Fibroblast of pulmonary artery (primary cell): ENCODE measurements around the gene ORC4.

ENCODE experiments used
- DNase-seq: peaks from one replicate; pipeline ENCODE4 v3.0.0-alpha.2; 2010; ENCODE audit warnings: low read depth
- H3K4me3 ChIP-seq: replicated peaks from 2 replicates; pipeline ENCODE4 v1.5.1; 2011; ENCODE audit warnings: low read depth, mild to moderate bottlenecking, control low read depth, low read length, moderate library complexity
- TF ChIP-seq, protein P1 (sequence below): IDR thresholded peaks from 2 replicates; pipeline ENCODE4 v1.5.1; 2011; ENCODE audit warnings: mild to moderate bottlenecking, control low read depth, low read length, inconsistent platforms; ENCODE audit errors: missing control alignments

Gene ORC4

DNA sequence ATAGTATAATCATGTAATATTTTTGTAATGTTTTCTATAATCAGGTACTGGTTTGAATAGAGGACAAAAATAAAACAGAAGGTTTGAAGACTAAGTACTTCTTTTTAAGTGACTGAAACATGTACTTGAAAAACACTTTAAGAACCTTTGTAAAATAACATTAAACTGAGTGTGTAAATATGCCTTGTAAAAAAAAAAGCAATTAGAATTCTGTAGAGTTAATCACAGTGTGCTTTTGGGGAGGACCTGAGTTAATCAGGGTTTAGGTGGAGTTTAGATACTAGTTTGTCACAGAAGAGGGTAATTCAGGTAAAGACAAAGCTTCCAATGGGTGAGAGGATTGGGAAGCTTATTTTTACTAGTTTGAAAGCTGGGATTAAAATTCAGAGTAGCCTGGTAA, 10.6 kb upstream of the ORC4 start:
- TF ChIP-seq, protein P1, sequence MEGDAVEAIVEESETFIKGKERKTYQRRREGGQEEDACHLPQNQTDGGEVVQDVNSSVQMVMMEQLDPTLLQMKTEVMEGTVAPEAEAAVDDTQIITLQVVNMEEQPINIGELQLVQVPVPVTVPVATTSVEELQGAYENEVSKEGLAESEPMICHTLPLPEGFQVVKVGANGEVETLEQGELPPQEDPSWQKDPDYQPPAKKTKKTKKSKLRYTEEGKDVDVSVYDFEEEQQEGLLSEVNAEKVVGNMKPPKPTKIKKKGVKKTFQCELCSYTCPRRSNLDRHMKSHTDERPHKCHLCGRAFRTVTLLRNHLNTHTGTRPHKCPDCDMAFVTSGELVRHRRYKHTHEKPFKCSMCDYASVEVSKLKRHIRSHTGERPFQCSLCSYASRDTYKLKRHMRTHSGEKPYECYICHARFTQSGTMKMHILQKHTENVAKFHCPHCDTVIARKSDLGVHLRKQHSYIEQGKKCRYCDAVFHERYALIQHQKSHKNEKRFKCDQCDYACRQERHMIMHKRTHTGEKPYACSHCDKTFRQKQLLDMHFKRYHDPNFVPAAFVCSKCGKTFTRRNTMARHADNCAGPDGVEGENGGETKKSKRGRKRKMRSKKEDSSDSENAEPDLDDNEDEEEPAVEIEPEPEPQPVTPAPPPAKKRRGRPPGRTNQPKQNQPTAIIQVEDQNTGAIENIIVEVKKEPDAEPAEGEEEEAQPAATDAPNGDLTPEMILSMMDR: no peak
- H3K4me3 ChIP-seq: no peak overlapping the region
- no peak for DNase-seq

DNA sequence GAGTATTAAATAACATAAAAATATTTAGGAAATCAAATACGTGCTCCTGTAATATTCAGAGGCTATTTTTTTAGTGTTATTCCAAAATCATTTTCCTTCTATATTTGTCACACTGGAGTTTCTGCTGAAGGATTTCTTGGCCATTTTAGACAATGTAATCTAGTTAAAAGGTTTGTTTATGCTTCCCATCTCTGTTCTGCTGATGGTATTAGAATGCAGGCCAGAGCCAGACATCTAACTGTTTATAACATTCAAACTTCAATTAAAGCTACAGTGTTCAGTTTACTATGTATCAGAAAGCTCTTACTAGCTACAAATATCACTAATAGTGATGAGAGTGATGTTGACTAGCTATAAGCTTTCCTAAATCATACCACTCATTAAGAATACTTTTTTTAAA, 8.2 kb upstream of the ORC4 start:
- DNase-seq: no peak
- H3K4me3 ChIP-seq: no peak overlapping the region
- TF ChIP-seq, protein P1: no peak

DNA sequence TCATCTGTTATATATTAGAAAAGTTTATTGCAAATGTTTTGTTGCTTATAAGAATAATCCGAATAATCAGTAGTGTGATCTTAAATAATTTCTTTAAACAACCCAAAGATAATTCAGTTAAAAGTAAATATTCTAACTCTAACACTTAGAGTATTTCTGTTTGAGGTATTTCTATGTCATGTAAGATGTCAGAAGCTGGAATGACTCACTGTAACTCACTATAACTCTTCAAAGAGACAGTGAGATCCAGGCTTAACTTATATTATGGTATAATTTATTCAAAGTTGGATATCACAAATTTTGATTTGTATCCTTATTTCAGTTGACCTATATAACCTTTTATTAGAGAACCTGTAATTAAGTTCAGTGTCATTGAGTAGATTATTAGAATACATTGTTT, 7.3 kb upstream of the ORC4 start:
- H3K4me3 ChIP-seq: no peak overlapping the region
- DNase-seq: no peak
- TF ChIP-seq, protein P1: no peak

DNA sequence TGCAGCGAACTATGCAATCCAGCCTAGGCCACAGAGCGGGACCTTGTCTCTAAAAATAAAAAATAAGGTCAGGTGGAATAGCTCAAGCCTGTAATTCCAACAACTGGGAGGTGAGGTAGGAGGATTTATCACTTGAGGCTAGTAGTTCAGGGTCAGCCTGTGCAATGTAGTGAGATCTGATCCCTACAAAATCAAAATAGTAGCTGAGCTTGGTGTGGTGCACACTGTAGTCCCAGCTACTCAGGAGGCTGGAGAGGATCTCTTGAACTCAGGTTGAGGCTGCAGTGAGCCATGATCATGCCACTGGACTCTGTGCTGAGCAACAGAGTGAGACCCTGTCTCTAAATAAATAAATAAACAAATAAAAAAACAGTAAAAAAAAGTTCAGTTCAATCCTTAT, 6.0 kb upstream of the ORC4 start:
- no peak overlapping the region for H3K4me3 ChIP-seq
- no peak for DNase-seq
- TF ChIP-seq, protein P1: no peak

DNA sequence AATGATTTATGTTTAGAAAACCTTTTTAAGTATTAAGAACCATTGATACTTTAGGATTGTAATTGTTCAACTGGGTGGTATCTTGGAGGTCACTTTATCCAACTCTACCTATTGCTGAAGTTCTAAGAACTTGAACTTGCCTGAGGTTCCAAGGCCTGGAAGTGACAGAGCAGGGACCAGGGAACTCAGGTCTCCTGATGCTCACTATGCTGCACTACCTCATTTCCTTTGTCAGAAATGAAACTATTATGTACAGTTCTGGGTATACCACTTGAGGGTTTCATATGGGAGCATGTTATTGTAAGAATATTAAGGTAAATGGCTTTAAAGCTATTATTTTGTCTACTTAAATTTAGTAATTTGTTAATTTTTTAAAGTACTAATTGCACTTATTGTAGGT, 3.3 kb upstream of the ORC4 start:
- no peak for DNase-seq
- peak overlapping the region; percentile 95 for H3K4me3 ChIP-seq
- TF ChIP-seq, protein P1: no peak

DNA sequence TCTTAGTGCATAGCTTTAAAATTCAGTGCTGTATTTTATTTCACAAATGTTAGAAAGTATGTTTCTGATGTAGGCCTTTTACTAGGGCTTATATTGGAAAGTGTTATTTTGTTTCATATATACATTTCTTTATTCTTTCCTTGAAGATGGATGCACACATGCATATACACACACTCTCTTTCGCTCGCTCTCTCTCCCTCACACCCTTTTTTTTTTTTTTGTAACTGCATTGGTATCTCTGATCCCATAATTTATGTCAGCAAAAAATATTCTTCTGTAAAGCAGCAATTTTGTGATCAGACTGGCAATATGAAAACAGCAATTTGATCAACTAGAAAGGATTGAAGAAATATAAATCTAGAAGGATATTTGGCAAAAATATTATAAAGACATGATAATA, 2.3 kb upstream of the ORC4 start:
- peak overlapping the region; percentile 95 for H3K4me3 ChIP-seq
- TF ChIP-seq, protein P1: no peak
- no peak for DNase-seq

DNA sequence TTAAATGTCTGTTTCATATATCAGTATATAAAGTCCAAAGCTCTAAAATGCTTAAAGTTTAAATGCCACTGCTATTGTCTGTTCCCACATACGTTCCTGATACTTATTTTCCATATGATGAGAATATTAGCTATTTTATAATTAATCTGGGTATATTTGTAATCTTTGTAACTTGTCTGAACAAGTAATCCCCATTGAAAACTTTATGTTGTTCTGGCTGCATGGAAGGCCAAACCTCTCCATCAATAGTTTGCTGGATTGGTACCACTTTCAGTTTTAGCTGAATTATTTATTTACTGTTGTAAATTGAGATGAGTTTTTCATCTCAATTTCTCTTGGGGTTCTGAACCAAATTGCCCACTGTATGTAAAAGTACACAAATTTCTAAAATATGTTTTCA, 1.8 kb upstream of the ORC4 start:
- H3K4me3 ChIP-seq: peak overlapping the region; percentile 95
- TF ChIP-seq, protein P1: no peak
- no peak for DNase-seq
